HEK293T (cell line): ENCODE data around the gene NACA.

ENCODE experiments used
- CTCF ChIA-PET: fragments of 350-600 bp; formaldehyde crosslinking; extraction: SDS; loops from one replicate; lab custom pipeline; 2021; ENCODE audit warnings: antibody characterized with exemption, inconsistent platforms; lab: Yijun Ruan, JAX
- POLR2A ChIA-PET: fragments of 350-600 bp; formaldehyde crosslinking; extraction: SDS; loops from one replicate; lab custom pipeline; 2020; ENCODE audit warnings: antibody characterized with exemption, inconsistent platforms; lab: Yijun Ruan, JAX
- DNase-seq: peaks from one replicate; pipeline ENCODE4 v3.0.0; 2012; ENCODE audit warnings: mixed read lengths; ENCODE audit errors: extremely low spot score
- ARNT ChIP-seq: fragments of 450-650 bp; IDR thresholded peaks from 2 replicates; pipeline ENCODE4 v1.6.1; 2017; ENCODE audit warnings: mild to moderate bottlenecking
- BHLHE40 ChIP-seq: fragments of 450-650 bp; IDR thresholded peaks from 2 replicates; pipeline ENCODE4 v1.6.1; 2016; ENCODE audit warnings: mild to moderate bottlenecking, moderate library complexity, borderline replicate concordance
- CTBP1 ChIP-seq: fragments of 450-650 bp; IDR thresholded peaks from 2 replicates; pipeline ENCODE4 v1.6.1; 2016; ENCODE audit warnings: borderline replicate concordance
- ELF4 ChIP-seq: fragments of 450-650 bp; IDR thresholded peaks from 2 replicates; pipeline ENCODE4 v1.6.1; 2017; ENCODE audit warnings: antibody characterized with exemption
- FOXA1 ChIP-seq: fragments of 450-650 bp; IDR thresholded peaks from 2 replicates; pipeline ENCODE4 v1.6.1; 2016; ENCODE audit warnings: mild to moderate bottlenecking
- FOXK2 ChIP-seq: fragments of 450-650 bp; IDR thresholded peaks from 2 replicates; pipeline ENCODE4 v1.6.1; 2016; ENCODE audit warnings: mild to moderate bottlenecking
- FOXM1 ChIP-seq: fragments of 450-650 bp; IDR thresholded peaks from 2 replicates; pipeline ENCODE4 v1.6.1; 2017; ENCODE audit warnings: mild to moderate bottlenecking, borderline replicate concordance
- HDGF ChIP-seq: fragments of 450-650 bp; IDR thresholded peaks from 2 replicates; pipeline ENCODE4 v1.6.1; 2017; ENCODE audit warnings: antibody characterized with exemption, borderline replicate concordance
- L3MBTL2 ChIP-seq: fragments of 450-650 bp; conservative IDR thresholded peaks from 2 replicates; pipeline ENCODE4 v1.6.1; 2016; ENCODE audit warnings: mild to moderate bottlenecking
- LEF1 ChIP-seq: fragments of 450-650 bp; IDR thresholded peaks from 2 replicates; pipeline ENCODE4 v1.6.1; 2017; ENCODE audit warnings: mild to moderate bottlenecking, borderline replicate concordance
- NFRKB ChIP-seq: fragments of 450-650 bp; IDR thresholded peaks from 2 replicates; pipeline ENCODE4 v1.6.1; 2016; ENCODE audit warnings: mild to moderate bottlenecking, moderate library complexity
- SP1 ChIP-seq: fragments of 450-650 bp; IDR thresholded peaks from 2 replicates; pipeline ENCODE4 v1.6.1; 2017
- SUZ12 ChIP-seq: fragments of 450-650 bp; IDR thresholded peaks from 2 replicates; pipeline ENCODE4 v1.6.1; 2016; ENCODE audit warnings: mild to moderate bottlenecking
- TARDBP ChIP-seq: fragments of 450-650 bp; IDR thresholded peaks from 2 replicates; pipeline ENCODE4 v1.6.1; 2016
- ZNF384 ChIP-seq: fragments of 450-650 bp; IDR thresholded peaks from 2 replicates; pipeline ENCODE4 v1.6.1; 2016
- TF ChIP-seq, protein P1 (sequence below): fragments of 450-650 bp; IDR thresholded peaks from 2 replicates; pipeline ENCODE4 v1.6.1; 2016

NACA gene

DNA sequence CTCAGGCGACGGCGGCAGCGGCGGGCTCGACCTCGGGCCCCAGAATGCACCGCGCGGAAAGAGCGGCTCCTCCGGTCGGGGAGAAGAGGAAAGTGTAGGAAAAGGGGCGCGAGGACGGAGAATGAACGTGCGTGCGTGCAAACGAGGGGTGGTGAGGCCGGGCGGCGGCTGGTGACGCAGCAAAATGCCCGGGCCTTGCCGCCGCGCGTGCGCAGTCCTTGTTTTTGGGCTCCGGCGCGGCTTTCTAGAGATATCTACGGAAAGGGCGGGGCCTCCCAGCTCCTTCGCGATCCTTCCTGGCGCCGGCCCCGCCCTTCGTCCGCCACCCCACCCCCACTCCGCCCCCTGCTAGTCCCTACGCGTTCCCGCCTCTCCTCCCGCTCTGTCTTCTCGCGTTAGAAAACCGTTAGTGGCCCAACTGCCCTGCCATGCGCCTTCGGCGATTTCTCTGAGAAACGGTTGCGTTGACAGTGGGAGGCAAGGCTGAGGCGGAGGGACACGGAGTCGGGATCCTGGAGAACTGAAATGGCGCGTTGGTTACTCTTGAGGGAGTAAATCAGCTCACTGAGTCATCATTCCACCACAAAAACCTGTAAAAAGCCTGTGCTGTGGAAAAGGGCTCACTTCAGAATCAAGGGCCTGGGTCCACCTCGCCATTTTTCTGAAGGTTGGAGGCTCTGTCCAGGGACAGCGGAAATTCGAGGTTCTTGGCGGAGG lies 36.8 kb downstream of the NACA start, which contains the start of gene PTGES3:
PTGES3 (minus strand) TSS at position 156 of the 717 bp plus-strand sequence. CDS start 285 bp downstream, outside the sequence.
- ChIA-PET POLR2A (interaction anchor here (0.7 to 5.2 kb wide), 22 partner anchors 10 to 500 kb away, joined by 3 to 69 read pairs (median 8); partner anchors contain the start of genes ATP5F1B, NACA, RBMS2 and STAT2), CTCF (interaction anchor here (0.6 to 6.8 kb wide), 2 partner anchors 12 to 51 kb away, joined by 3 to 31 read pairs; no protein-coding TSS in a partner anchor)
- peak; percentile 94 for DNase-seq
- TF ChIP-seq SUZ12 (no peak), L3MBTL2 (peak; percentile 92), FOXM1 (no peak; the same call in 1 of the 2 replicates)

DNA sequence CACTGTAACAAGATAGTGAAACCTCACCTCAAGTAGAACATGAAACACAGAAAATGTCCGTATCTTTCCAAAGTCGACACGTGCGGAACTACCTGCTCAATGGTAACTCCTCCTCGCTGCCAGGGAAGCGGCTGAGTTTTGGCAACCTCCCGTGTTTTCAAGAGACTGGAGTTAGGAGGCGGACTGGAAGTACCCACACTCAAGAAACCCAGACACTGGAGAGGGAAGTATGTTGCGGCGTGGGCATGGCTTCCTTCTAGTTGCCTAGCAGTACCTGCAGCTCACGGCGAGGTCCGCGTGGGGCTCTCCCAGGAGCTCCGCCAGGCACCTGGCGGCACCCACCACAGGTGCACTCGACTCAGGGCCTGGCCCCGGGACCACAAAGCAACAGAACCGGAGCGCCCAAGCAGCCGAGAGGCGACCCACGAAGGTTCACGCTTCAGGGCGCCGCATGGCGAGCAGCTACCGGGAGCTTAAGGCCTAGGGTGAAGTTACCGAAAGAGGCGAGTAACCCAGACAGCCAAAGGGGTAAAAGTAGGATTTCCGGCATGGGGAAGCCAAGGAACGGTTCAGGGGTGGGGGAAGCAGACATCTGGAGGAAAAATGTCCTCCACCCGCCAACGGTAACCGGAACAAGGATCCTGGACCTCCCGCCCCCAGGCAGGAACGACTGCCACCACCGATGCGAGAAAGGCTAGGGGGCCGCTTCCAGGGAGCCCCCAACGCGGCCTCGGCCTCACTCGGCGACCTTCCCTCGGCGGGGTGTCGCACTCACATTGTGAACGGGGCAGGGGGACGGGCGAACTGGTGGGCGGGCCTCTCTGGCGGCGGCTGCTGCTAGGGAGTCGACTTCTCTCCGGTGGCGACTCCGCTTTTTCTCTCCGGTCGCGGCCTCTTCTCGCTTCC lies 37.6 kb downstream of the NACA start:
- TF ChIP-seq FOXA1: no peak
- 0 out of 2 replicates have a peak, but pooled peaks have one; percentile 22 for TF ChIP-seq L3MBTL2
- ChIA-PET POLR2A (interaction anchor here (0.9 to 5.2 kb wide), 18 partner anchors 10 to 404 kb away, joined by 3 to 69 read pairs (median 10); partner anchors contain the start of genes ATP5F1B, NACA and STAT2), CTCF (interaction anchor here (1.0 to 6.8 kb wide), 2 partner anchors 47 to 50 kb away, joined by 3 to 31 read pairs; no protein-coding TSS in a partner anchor)
- DNase-seq: no peak

DNA sequence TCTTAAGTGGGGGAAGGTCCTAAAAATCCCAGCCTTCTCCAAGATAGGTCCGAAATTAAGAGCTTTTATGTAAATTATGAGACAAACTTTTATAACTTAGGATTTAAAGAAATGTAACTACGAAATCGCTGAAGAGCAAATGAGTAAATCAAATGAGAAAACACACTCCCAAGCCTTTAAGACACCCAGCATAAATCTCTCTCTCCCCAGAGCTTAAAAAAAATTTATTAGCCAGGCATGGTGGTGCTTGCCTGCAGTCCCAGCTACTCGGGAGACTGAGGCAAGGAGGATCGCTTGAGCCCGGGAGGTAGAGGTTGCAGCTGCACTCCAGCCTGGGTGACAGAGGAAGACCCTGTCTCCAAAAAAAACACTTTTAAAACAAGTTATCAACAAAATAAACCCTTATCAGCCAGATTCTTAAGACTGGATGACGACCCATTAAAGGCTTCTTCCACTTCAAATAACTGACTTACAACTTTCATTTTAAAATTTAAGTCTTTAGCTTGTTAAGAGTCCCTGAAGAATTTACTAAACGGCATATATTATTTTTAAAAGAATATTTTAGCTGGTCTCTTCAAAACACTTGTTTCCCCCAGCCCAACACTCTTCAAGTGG lies 40.2 kb downstream of the NACA start:
- TF ChIP-seq NFRKB (no peak), CTBP1 (0 out of 2 replicates have a peak, but pooled peaks have one; percentile 23), FOXA1 (no peak)
- TF ChIP-seq, protein P1, sequence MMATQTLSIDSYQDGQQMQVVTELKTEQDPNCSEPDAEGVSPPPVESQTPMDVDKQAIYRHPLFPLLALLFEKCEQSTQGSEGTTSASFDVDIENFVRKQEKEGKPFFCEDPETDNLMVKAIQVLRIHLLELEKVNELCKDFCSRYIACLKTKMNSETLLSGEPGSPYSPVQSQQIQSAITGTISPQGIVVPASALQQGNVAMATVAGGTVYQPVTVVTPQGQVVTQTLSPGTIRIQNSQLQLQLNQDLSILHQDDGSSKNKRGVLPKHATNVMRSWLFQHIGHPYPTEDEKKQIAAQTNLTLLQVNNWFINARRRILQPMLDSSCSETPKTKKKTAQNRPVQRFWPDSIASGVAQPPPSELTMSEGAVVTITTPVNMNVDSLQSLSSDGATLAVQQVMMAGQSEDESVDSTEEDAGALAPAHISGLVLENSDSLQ: peak; percentile 69; the same call in 1 of the 2 replicates
- ChIA-PET POLR2A (interaction anchor here (1.1 to 5.2 kb wide), 6 partner anchors 12 to 66 kb away, joined by 4 to 42 read pairs (median 4); partner anchors contain the start of genes ATP5F1B and NACA), CTCF (interaction anchor here (0.6 to 6.8 kb wide), 4 partner anchors 14 to 949 kb away, joined by 3 to 31 read pairs (median 4); no protein-coding TSS in a partner anchor)
- DNase-seq: no peak

DNA sequence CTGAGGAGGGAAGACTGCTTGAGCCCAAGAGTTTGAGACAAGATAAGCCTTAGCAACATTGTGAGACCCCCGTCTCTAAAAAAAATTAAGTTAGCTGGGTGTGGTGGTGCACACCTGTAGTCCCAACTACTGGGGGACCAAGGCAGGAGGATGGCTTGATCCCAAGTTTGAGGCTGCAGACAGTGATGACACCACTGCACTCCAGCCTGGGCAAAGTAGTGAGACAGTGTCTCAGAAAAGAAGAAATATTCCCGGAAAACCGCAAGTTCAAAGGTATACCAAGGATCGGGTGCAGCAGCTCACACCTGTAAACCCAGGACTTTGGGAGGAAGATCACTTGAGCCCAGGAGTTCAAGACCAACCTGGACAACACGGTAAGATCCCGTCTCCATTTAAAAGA lies 42.8 kb downstream of the NACA start:
- ChIA-PET POLR2A (interaction anchor here (0.9 to 1.7 kb wide), 5 partner anchors 11 to 46 kb away, joined by 3 to 5 read pairs (median 4); partner anchors contain the start of genes ATP5F1B and NACA), CTCF (interaction anchor here (0.6 kb wide), 1 partner anchor 54 kb away, joined by 5 read pairs; no protein-coding TSS in a partner anchor)
- DNase-seq: no peak
- TF ChIP-seq L3MBTL2: no peak
- no peak for TF ChIP-seq TARDBP
- no peak for TF ChIP-seq HDGF
- no peak for TF ChIP-seq LEF1
- no peak for TF ChIP-seq ARNT
- TF ChIP-seq, protein P1: no peak
- TF ChIP-seq NFRKB: no peak
- TF ChIP-seq ZNF384: no peak
- no peak for TF ChIP-seq SP1
- TF ChIP-seq SUZ12: no peak
- TF ChIP-seq FOXM1: no peak
- TF ChIP-seq FOXA1: no peak
- TF ChIP-seq FOXK2: no peak
- no peak for TF ChIP-seq BHLHE40
- TF ChIP-seq ELF4: no peak
- no peak for TF ChIP-seq CTBP1

DNA sequence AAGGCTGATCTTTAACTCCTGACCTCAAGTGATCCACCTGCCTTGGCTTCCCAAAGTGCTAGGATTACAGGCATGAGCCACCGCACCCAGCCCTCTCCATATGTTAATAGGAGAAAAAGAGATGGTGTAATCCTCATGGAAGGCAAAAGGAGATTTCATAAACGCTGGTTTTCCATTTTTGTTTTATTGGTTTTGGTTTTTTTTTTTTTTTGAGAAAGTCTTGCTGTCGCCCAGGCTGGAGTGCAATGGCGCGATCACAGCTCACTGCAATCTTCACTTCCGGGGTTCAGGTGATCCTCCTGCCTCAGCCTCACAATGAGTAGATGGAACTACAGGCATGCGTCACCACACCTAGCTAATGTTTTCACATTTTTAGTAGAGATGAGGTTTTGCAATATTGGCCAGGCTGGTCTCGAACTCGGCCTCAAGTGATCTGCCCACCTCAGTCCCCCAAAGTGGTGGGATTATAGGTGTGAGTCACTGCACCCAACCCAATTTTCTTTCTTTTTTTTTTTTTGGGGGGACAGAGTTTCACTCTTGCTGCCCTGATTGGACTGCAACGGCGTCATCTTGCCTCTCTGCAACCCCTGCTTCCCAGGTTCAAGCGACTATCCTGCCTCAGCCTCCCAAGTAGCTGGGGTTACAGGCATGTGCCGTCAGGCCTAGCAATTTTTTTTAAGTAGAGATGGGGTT lies 45.1 kb downstream of the NACA start:
- no peak for DNase-seq
- TF ChIP-seq FOXM1 (no peak), ELF4 (no peak), FOXK2 (no peak), CTBP1 (no peak), SP1 (no peak), HDGF (no peak), FOXA1 (no peak), ARNT (no peak), ZNF384 (no peak)
- TF ChIP-seq, protein P1: no peak
- ChIA-PET CTCF (no interaction called here), POLR2A (interaction anchor here (2.8 to 7.8 kb wide), 3 partner anchors 9 to 45 kb away, joined by 9 to 39 read pairs (median 21); partner anchors contain the start of genes ATP5F1B, NACA and PTGES3)
